Naive thymus-derived CD8-positive, alpha-beta T cell (primary cell): Measurements from ENCODE around the gene UST. TPM values are rescaled to one million over a fixed set of nuclear protein-coding genes. Genes with fewer than 3 reads are reported as not detected.

Experiments
- ATAC-seq, 2 donors: fragments of 150-1000 bp; cut with Tn5 transposase in 1 of 2; sonication (Bioruptor Pico), chemical (Tn5 transposase) in 1 of 2; 1 replicate in 1 of 2; 2 replicates in 1 of 2; pipeline ENCODE4 v1.10.0; 2021; ENCODE audit warnings: mild to moderate bottlenecking in 2 of 2, moderate library complexity in 2 of 2
- POLR2A ChIA-PET: fragments of 350-600 bp; sonication (Branson Sonifier 250); formaldehyde crosslinking; loops from one replicate; lab custom pipeline; 2021; ENCODE audit warnings: antibody characterized with exemption; lab: Charles Lee
- DNase-seq, 10 donors: peaks; one replicate each; pipeline versions ENCODE4 v3.0.0 to v3.0.0-alpha.2; 2020 to 2022
- H3K27ac Mint-ChIP-seq, 10 donors: one replicate each; pipeline ENCODE4 v1.8.0; 2020 to 2022; ENCODE audit warnings: mild to moderate bottlenecking in 10 of 10, mixed read lengths in 10 of 10, moderate library complexity in 4 of 10, inconsistent platforms in 1 of 10
- H3K27me3 Mint-ChIP-seq, 5 donors: one replicate each; pipeline ENCODE4 v1.8.0; 2021 to 2022; ENCODE audit warnings: mixed read lengths in 5 of 5
- H3K36me3 Mint-ChIP-seq, 3 donors: one replicate each; pipeline ENCODE4 v1.8.0; 2020 to 2022; ENCODE audit warnings: mixed read lengths in 3 of 3, mild to moderate bottlenecking in 2 of 3, inconsistent platforms in 1 of 3
- H3K4me1 Mint-ChIP-seq, 4 donors: one replicate each; pipeline ENCODE4 v1.8.0; 2021 to 2022; ENCODE audit warnings: mixed read lengths in 4 of 4
- H3K4me3 Mint-ChIP-seq, 10 donors: one replicate each; pipeline ENCODE4 v1.8.0; 2020 to 2022; ENCODE audit warnings: mild to moderate bottlenecking in 10 of 10, mixed read lengths in 10 of 10, moderate library complexity in 6 of 10, inconsistent platforms in 1 of 10
- H3K9me3 Mint-ChIP-seq, 9 donors: one replicate each; pipeline ENCODE4 v1.8.0; 2020 to 2022; ENCODE audit warnings: mixed read lengths in 9 of 9, mild to moderate bottlenecking in 3 of 9, inconsistent platforms in 1 of 9, moderate library complexity in 1 of 9
- polyA plus RNA-seq, 3 donors: library from polyadenylated mRNA; unstranded; fragments of 300-500 nt; fragmentation: Illumina TruSeq; gene quantifications; one replicate each; pipeline ENCODE4 v1.2.3, GENCODE V29; 2021
- total RNA-seq, 8 experiments: library from RNA in 2 of 8; stranded (reverse) in 2 of 8; gene quantifications; one replicate each; pipeline ENCODE4 v1.2.3 and lab custom pipeline; 2021 to 2026

Gene UST
- total RNA-seq (1 to 10 TPM in 1 of 2 experiments, under 1 TPM in 1; 0.47 to 1.1 TPM), polyA plus RNA-seq (1 to 10 TPM in 1 of 3 donors, under 1 TPM in 2; 0.08 to 1.4 (median 0.26) TPM), total RNA-seq (lab: John Stamatoyannopoulos, UW) (0.52 to 2.5 (median 1.1) reads per million in 6 experiments)

GRCh38 chr6:148746363-148747144, at the start of gene UST:
TSS of gene UST (plus strand) at chr6:148747030. CDS start at chr6:148747431, 401 bp downstream.
- POLR2A ChIA-PET: interaction anchor here (0.6 to 2.4 kb wide), 2 partner anchors 14 to 349 kb away, joined by 3 to 14 read pairs; no protein-coding TSS in a partner anchor
- ATAC-seq: peak; percentile 61 to 63
- Mint-ChIP-seq H3K4me1 (peaks cover 11 to 28% (median 21%) of the 10 kb centered on the region in 4 donors), H3K27ac (peak within 1 kb of the TSS; percentile 58 to 94 (median 90)), H3K36me3 (no peaks in the 10 kb centered on the region), H3K27me3 (peaks cover 19 to 63% (median 41%) of the 10 kb centered on the region in 5 donors), H3K9me3 (peaks cover 0 to 1% (median 0%) of the 10 kb centered on the region in 9 donors), H3K4me3 (peak within 1 kb of the TSS; percentile 92 to 99 (median 96))
- peak; percentile 36 to 79 (median 62) for DNase-seq

DNA sequence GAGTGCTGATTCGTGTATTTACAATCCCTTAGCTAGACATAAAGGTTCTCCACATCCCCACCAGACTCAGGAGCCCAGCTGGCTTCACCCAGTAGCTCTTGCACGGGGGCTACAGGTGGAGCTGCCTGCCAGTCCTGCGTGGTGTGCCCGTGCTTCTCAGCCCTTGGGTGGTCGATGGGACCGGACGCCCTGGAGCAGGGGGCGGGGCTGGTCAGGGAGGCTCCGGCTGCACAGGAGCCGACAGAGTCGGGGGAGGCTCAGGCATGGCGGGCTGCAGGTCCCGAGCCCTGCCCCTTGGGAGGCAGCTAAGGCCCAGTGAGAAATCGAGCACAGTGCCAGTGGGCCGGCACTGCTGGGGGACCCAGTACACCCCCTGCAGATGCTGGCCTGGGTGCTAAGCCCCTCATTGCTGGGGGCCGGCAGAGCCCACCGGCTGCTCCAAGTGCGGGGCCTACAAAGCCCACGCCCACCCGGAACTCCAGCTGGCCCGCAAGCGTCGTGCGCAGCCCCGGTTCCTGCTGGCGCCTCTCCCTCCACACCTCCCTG, 48.9 kb upstream of the UST start:
- H3K4me3 Mint-ChIP-seq: no peak overlapping the region
- H3K4me1 Mint-ChIP-seq: peaks cover 3 to 23% (median 9%) of the 10 kb centered on the region in 4 donors
- H3K36me3 Mint-ChIP-seq: peaks cover 0 to 3% (median 0%) of the 10 kb centered on the region in 3 donors
- POLR2A ChIA-PET: no interaction called here
- no peak overlapping the region for H3K27ac Mint-ChIP-seq
- no peak for DNase-seq
- H3K27me3 Mint-ChIP-seq: peaks cover 0 to 2% (median 0%) of the 10 kb centered on the region in 5 donors
- no peak for ATAC-seq
- peaks cover 0 to 12% (median 3%) of the 10 kb centered on the region in 9 donors for H3K9me3 Mint-ChIP-seq

GRCh38 chr6:148698671-148699180, 48.1 kb upstream of the UST start:
- Mint-ChIP-seq H3K9me3 (peaks cover 0 to 15% (median 10%) of the 10 kb centered on the region in 9 donors), H3K27ac (no peak overlapping the region), H3K36me3 (peaks cover 0 to 10% (median 0%) of the 10 kb centered on the region in 3 donors), H3K4me1 (peaks cover 3 to 21% (median 9%) of the 10 kb centered on the region in 4 donors), H3K27me3 (peaks cover 0 to 2% (median 0%) of the 10 kb centered on the region in 5 donors), H3K4me3 (no peak overlapping the region)
- POLR2A ChIA-PET: no interaction called here
- ATAC-seq (no peak), DNase-seq (no peak)

DNA sequence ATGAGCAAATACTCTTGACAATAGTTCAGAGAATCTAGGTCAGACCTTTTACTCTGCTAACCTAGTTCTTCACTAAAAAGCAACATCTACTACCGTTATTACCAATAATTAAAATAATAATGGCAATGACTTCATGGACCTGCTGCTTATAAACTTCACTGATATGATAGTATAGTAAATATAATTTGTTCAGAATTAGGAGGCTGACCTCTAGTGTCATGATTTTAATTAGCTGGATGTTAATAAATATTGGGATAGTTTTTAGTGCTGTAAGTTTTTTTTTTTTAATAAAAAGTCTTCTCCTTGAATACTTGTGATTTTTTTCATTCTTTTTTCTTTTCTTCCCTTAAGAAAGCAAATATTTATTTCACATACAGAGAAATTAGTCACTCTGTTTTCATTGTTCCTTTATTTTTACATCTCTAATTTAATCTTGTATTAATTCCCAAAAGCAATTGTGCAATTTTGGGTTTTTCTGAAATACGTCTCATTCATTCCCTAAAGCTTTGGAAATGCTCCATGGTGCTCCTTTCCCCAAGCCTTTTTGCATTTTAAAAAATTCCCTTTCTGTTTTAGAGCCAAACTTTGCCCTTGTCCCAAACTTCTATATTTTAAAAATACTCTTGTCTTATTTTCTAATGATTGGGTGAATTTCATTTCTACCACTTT, 46.6 kb upstream of the UST start:
- no peak for DNase-seq
- peaks cover 0 to 10% (median 0%) of the 10 kb centered on the region in 3 donors for H3K36me3 Mint-ChIP-seq
- peaks cover 0 to 15% (median 10%) of the 10 kb centered on the region in 9 donors for H3K9me3 Mint-ChIP-seq
- peak overlapping the region in 8 of 10 donors; percentile 42 to 80 (median 72) for H3K4me3 Mint-ChIP-seq
- no peak for ATAC-seq
- H3K4me1 Mint-ChIP-seq: peaks cover 3 to 10% (median 8%) of the 10 kb centered on the region in 4 donors
- peak overlapping the region in 2 of 10 donors; percentile 13 to 24 for H3K27ac Mint-ChIP-seq
- peaks cover 0 to 2% (median 0%) of the 10 kb centered on the region in 5 donors for H3K27me3 Mint-ChIP-seq
- POLR2A ChIA-PET: no interaction called here

GRCh38 chr6:148700741-148701311, 46.0 kb upstream of the UST start:
- peak; percentile 30 to 45 for ATAC-seq
- Mint-ChIP-seq H3K4me1 (peaks cover 3 to 10% (median 8%) of the 10 kb centered on the region in 4 donors), H3K27ac (peak overlapping the region in 6 of 10 donors; percentile 3 to 59 (median 22)), H3K4me3 (peak overlapping the region; percentile 42 to 80 (median 72)), H3K27me3 (peaks cover 0 to 2% (median 0%) of the 10 kb centered on the region in 5 donors), H3K36me3 (peaks cover 0 to 10% (median 0%) of the 10 kb centered on the region in 3 donors), H3K9me3 (peaks cover 0 to 15% (median 10%) of the 10 kb centered on the region in 9 donors)
- peak in 2 of 10 donors; percentile 12 to 13 for DNase-seq
- POLR2A ChIA-PET: no interaction called here

DNA sequence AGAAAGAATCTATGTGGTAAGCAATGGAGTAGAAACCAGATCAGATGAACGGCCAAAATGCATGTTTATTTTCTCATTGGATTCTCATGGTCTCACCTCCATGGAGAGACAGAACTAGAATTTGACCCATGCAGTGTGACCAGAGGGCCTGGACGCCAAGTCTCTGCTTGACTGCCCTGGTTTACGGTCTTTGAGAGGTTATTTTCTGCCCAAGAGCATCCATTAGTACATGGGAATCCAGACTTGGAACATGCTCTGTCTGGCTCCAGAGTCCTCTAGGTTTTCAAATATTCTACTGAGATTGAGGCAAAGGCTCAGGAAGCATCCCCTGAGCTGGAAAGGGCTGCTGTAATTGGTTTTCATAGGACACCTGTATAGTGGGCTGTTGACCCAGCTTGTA, 45.5 kb upstream of the UST start:
- POLR2A ChIA-PET: no interaction called here
- peak overlapping the region in 2 of 10 donors; percentile 3 to 59 for H3K27ac Mint-ChIP-seq
- peak overlapping the region; percentile 42 to 80 (median 72) for H3K4me3 Mint-ChIP-seq

GRCh38 chr6:148703900-148704299, 42.9 kb upstream of the UST start:
- DNase-seq (no peak), ATAC-seq (no peak)
- H3K9me3 Mint-ChIP-seq: peaks cover 0 to 15% (median 10%) of the 10 kb centered on the region in 9 donors
- peaks cover 3 to 10% (median 8%) of the 10 kb centered on the region in 4 donors for H3K4me1 Mint-ChIP-seq
- H3K27ac Mint-ChIP-seq: no peak overlapping the region
- no peak overlapping the region for H3K4me3 Mint-ChIP-seq
- H3K27me3 Mint-ChIP-seq: peaks cover 0 to 2% (median 0%) of the 10 kb centered on the region in 5 donors
- H3K36me3 Mint-ChIP-seq: peaks cover 0 to 10% (median 0%) of the 10 kb centered on the region in 3 donors
- POLR2A ChIA-PET: no interaction called here

More for the DNA sequence above, 45.5 kb upstream of the UST start:
- ATAC-seq (no peak), DNase-seq (no peak)
- Mint-ChIP-seq H3K27me3 (peaks cover 0 to 2% (median 0%) of the 10 kb centered on the region in 5 donors), H3K9me3 (peaks cover 0 to 15% (median 10%) of the 10 kb centered on the region in 9 donors), H3K36me3 (peaks cover 0 to 10% (median 0%) of the 10 kb centered on the region in 3 donors), H3K4me1 (peaks cover 3 to 10% (median 8%) of the 10 kb centered on the region in 4 donors)

- no peak overlapping the region for H3K27ac Mint-ChIP-seq
- ATAC-seq (no peak), DNase-seq (no peak)
- peaks cover 3 to 10% (median 8%) of the 10 kb centered on the region in 4 donors for H3K4me1 Mint-ChIP-seq
- H3K9me3 Mint-ChIP-seq: peaks cover 0 to 15% (median 10%) of the 10 kb centered on the region in 9 donors
- H3K36me3 Mint-ChIP-seq: peaks cover 0 to 10% (median 0%) of the 10 kb centered on the region in 3 donors
- H3K27me3 Mint-ChIP-seq: peaks cover 0 to 2% (median 0%) of the 10 kb centered on the region in 5 donors
- no peak overlapping the region for H3K4me3 Mint-ChIP-seq
- POLR2A ChIA-PET: no interaction called here
These were observed 42.2 kb upstream of the UST start for GRCh38 chr6:148704400-148705246.

DNA sequence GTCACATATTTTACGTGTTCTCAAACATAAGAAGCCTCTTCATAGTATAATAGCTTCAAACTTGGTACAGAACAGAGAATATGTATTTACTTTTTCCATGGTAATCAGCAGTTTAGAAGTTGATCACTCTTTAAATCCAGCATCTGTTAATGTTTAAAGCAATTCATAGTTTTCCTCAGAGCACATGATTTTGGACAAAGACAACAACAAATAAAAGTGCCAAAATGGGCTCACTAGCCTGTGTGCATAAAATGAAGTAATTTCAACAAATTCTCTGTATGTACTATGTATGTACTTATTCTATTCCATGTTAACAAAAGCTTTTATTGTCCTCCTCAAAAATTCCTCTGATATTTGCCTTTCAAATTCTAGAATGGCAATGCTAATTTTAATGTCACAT, 38.1 kb upstream of the UST start:
- peaks cover 0 to 17% (median 4%) of the 10 kb centered on the region in 9 donors for H3K9me3 Mint-ChIP-seq
- POLR2A ChIA-PET: no interaction called here
- H3K27me3 Mint-ChIP-seq: peaks cover 0 to 3% (median 0%) of the 10 kb centered on the region in 5 donors
- ATAC-seq (no peak), DNase-seq (no peak)
- H3K4me3 Mint-ChIP-seq: no peak overlapping the region
- peaks cover 0 to 5% (median 0%) of the 10 kb centered on the region in 3 donors for H3K36me3 Mint-ChIP-seq
- no peak overlapping the region for H3K27ac Mint-ChIP-seq
- H3K4me1 Mint-ChIP-seq: no peaks in the 10 kb centered on the region

DNA sequence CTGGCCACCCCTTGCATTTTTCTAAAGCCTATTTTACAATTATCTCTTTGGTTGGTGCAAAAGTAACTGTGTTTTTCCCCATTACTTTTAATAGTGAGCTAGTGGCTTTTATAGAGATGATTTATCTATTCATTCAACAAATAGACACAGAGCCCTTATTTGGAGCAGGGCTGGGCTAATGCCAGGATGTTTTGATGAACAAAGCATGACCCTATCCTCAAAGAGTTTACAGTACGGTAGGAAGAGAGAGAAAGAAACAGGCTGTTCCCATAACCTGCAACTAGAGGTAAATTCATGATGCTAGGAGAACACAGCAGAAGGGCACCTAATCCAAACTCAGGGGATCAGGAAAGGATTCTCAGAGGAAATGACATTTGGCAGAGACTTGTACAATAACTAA, 37.3 kb upstream of the UST start:
- Mint-ChIP-seq H3K4me3 (no peak overlapping the region), H3K36me3 (peaks cover 0 to 11% (median 0%) of the 10 kb centered on the region in 3 donors), H3K27ac (no peak overlapping the region), H3K4me1 (no peaks in the 10 kb centered on the region), H3K27me3 (peaks cover 0 to 3% (median 0%) of the 10 kb centered on the region in 5 donors), H3K9me3 (peaks cover 0 to 24% (median 6%) of the 10 kb centered on the region in 9 donors)
- no peak for DNase-seq
- no peak for ATAC-seq
- POLR2A ChIA-PET: no interaction called here
